ENCODE results near the gene ZFR. TPM values are rescaled to one million over a fixed set of nuclear protein-coding genes. Genes with fewer than 3 reads are reported as not detected.

The ZFR gene
- total RNA-seq, 4 donors from 2014 or later: 27.7 to 67.1 (median 54.8) TPM

- Histone ChIP-seq H3K36me3 (no peaks in the 10 kb centered on the region), H3K4me1 (peaks cover 0 to 37% (median 5%) of the 10 kb centered on the region in 3 donors), H3K9me3 (no peaks in the 10 kb centered on the region), H3K4me3 (no peak overlapping the region), H3K27ac (peak overlapping the region; percentile 15 to 86 (median 21)), H3K27me3 (no peaks in the 10 kb centered on the region)
- 33 to 83% methylated on average over 2 to 8 of the region's 10 CpGs for WGBS, 2 donors
- no peak for DNase-seq
- TF ChIP-seq POLR2A (IDR thresholded peaks at IDR 0.05): no peak
- TF ChIP-seq CTCF (IDR thresholded peaks at IDR 0.05): peak; percentile 26 to 70 (median 56)
- intact Hi-C loops (cut with DNase I): no loop called here
These were observed 115.1 kb downstream of the ZFR start for GRCh38 chr5:32329395-32329834.

- TF ChIP-seq CTCF (IDR thresholded peaks at IDR 0.05) (no peak), POLR2A (IDR thresholded peaks at IDR 0.05) (no peak)
- Histone ChIP-seq H3K4me3 (no peak overlapping the region), H3K27ac (no peak overlapping the region), H3K4me1 (peaks cover 0 to 24% (median 5%) of the 10 kb centered on the region in 3 donors), H3K27me3 (no peaks in the 10 kb centered on the region), H3K36me3 (no peaks in the 10 kb centered on the region), H3K9me3 (peaks cover 0 to 8% (median 0%) of the 10 kb centered on the region in 3 donors)
- WGBS, 2 donors: 76 to 84% methylated on average over 3 of the region's 3 CpGs
- DNase-seq: no peak
- intact Hi-C loops (cut with DNase I): no loop called here
These were observed 118.2 kb downstream of the ZFR start for GRCh38 chr5:32326216-32326772.

- H3K36me3 ChIP-seq: no peaks in the 10 kb centered on the region
- H3K27me3 ChIP-seq: no peaks in the 10 kb centered on the region
- H3K4me3 ChIP-seq: no peak overlapping the region
- H3K27ac ChIP-seq: peak overlapping the region in 1 of 4 donors; percentile 56
- intact Hi-C loops (cut with DNase I): no loop called here
- H3K4me1 ChIP-seq: peaks cover 0 to 17% (median 5%) of the 10 kb centered on the region in 3 donors
- H3K9me3 ChIP-seq: peaks cover 0 to 8% (median 0%) of the 10 kb centered on the region in 3 donors
- DNase-seq: no peak
- TF ChIP-seq CTCF (IDR thresholded peaks at IDR 0.05) (no peak), POLR2A (IDR thresholded peaks at IDR 0.05) (no peak)
- WGBS, 2 donors: 94 to 99% methylated on average over 4 of the region's 4 CpGs
These were observed 118.9 kb downstream of the ZFR start for GRCh38 chr5:32325616-32326015.

GRCh38 chr5:32325062-32325461 is 119.5 kb downstream of the ZFR start:
- TF ChIP-seq POLR2A (IDR thresholded peaks at IDR 0.05) (no peak), CTCF (IDR thresholded peaks at IDR 0.05) (no peak)
- intact Hi-C loops (cut with DNase I): no loop called here
- Histone ChIP-seq H3K4me1 (peaks cover 0 to 11% (median 4%) of the 10 kb centered on the region in 3 donors), H3K4me3 (no peak overlapping the region), H3K36me3 (no peaks in the 10 kb centered on the region), H3K27me3 (no peaks in the 10 kb centered on the region), H3K27ac (peak overlapping the region in 3 of 4 donors; percentile 0 to 56 (median 25)), H3K9me3 (peaks cover 0 to 8% (median 0%) of the 10 kb centered on the region in 3 donors)
- WGBS, 2 donors: 45 to 62% methylated on average over 3 of the region's 3 CpGs
- no peak for DNase-seq

- no peak for DNase-seq
- 61 to 82% methylated on average over 6 to 8 of the region's 8 CpGs for WGBS, 2 donors
These were observed 120.8 kb downstream of the ZFR start for GRCh38 chr5:32323741-32324140.

More at GRCh38 chr5:32323741-32324140, 120.8 kb downstream of the ZFR start:
- TF ChIP-seq CTCF (IDR thresholded peaks at IDR 0.05): no peak
- TF ChIP-seq POLR2A (IDR thresholded peaks at IDR 0.05): no peak
- intact Hi-C loops (cut with DNase I): no loop called here
- Histone ChIP-seq H3K9me3 (peaks cover 0 to 8% (median 0%) of the 10 kb centered on the region in 3 donors), H3K4me1 (no peaks in the 10 kb centered on the region), H3K36me3 (no peaks in the 10 kb centered on the region), H3K27me3 (no peaks in the 10 kb centered on the region), H3K4me3 (no peak overlapping the region), H3K27ac (no peak overlapping the region)

Measured in esophagus squamous epithelium (tissue), 5 donors.